ENCODE results near the gene LTBP2.
A peak's percentile ranks its signal among the peaks of the same experiment; 100 is the strongest.
"Not testable (repeated sequence)": the region's sequence is repeated elsewhere in the genome, so short reads cannot be mapped to it uniquely, and the experiment has no call there.

The LTBP2 gene

GRCh38 chr14:74539503-74539902, 72.5 kb downstream of the LTBP2 start:
- no peak for DNase-seq (ENCODE audit: low read depth)
- no peak for TF ChIP-seq CTCF (conservative IDR thresholded peaks at IDR 0.05; ENCODE audit: low read depth, low read length)
- H3K4me3 ChIP-seq (ENCODE audit: low read depth, low read length), result no peak overlapping the region

DNA sequence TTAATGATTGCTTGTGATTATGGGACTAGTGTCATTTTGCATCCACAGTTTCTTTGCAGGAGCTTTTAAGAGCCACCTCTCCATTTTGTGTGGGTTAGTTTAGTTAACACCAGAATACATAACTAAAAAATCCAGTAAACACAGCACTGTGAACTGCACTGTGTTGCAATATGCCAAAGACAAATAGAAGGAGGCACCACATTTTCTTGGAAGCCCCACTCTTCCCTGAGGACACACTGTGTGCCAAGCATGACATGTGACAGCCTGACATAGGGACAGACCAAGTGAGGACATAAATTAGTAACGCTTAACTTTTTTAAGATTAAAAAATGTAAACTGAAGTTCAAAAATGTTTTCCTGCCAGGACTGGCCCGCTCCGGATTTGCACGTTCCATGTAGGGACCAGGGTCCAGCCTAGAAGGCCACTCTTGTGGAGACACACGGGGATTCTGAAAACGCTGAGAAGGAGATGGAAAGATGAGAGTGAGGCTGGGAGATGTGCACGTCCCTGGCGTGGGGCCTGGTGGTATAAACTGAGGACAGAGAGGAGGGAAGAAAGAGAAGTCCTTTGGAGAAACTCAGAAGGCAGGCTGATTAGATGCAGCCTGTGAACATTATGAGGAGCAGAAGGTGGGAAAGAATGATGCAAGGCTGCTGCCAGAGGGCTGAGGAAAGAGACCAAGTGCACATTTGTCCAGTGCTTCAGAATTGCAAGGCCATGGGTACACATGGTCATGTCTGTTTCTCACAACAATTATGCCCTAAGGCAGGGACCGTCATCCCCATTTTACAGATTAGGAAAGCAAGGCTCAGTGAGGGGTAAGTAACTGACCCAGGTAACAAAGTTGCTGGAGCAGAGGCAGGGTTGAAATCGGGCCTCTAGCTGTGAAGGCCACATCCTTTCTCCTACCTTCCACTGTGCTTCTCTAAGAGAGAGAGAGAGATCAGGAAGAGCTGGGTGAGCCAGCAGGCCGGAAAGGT, 73.3 kb downstream of the LTBP2 start:
- no peak overlapping the region for H3K4me3 ChIP-seq (ENCODE audit: low read depth, low read length)
- no peak for TF ChIP-seq CTCF (conservative IDR thresholded peaks at IDR 0.05; ENCODE audit: low read depth, low read length)
- no peak for DNase-seq (ENCODE audit: low read depth)

- not testable (repeated sequence) for DNase-seq (ENCODE audit: low read depth); H3K4me3 ChIP-seq (ENCODE audit: low read depth, low read length)
Observed at GRCh38 chr14:74536336-74536735, 75.7 kb downstream of the LTBP2 start.

GRCh38 chr14:74535756-74536325, 76.2 kb downstream of the LTBP2 start:
- TF ChIP-seq CTCF (conservative IDR thresholded peaks at IDR 0.05; ENCODE audit: low read depth, low read length), result no peak
- no peak for DNase-seq (ENCODE audit: low read depth)
- no peak overlapping the region for H3K4me3 ChIP-seq (ENCODE audit: low read depth, low read length)

DNA sequence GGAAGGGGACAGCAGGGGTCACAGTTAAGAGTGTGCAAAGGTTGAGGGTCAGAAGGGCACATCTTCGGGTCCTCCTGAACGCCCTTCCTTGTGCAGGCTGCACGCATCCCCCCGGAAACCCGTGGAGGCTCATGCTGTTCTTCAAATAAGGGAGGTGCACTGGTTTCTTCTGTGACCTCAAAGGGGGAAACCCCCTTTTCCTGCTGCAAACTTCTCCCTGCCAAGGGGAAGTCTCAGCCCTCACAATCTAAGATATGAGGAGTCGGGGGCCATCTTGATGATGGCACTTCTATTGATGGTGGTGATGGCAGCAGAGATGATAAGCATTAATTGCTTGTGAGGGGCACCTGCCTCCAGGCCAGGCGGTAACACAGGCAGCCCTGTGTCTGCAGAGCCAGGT, 78.5 kb downstream of the LTBP2 start:
- H3K4me3 ChIP-seq (ENCODE audit: low read depth, low read length), result no peak overlapping the region
- no peak for TF ChIP-seq CTCF (conservative IDR thresholded peaks at IDR 0.05; ENCODE audit: low read depth, low read length)
- DNase-seq (ENCODE audit: low read depth), result no peak

GRCh38 chr14:74532246-74532645, 79.8 kb downstream of the LTBP2 start:
- no peak for TF ChIP-seq CTCF (conservative IDR thresholded peaks at IDR 0.05; ENCODE audit: low read depth, low read length)
- no peak overlapping the region for H3K4me3 ChIP-seq (ENCODE audit: low read depth, low read length)
- no peak for DNase-seq (ENCODE audit: low read depth)

GRCh38 chr14:74531467-74531866, 80.6 kb downstream of the LTBP2 start:
- TF ChIP-seq CTCF (conservative IDR thresholded peaks at IDR 0.05; ENCODE audit: low read depth, low read length), result peak; percentile 36
- no peak overlapping the region for H3K4me3 ChIP-seq (ENCODE audit: low read depth, low read length)
- DNase-seq (ENCODE audit: low read depth), result peak; percentile 61

Data from choroid plexus epithelial cell (primary cell).